H7 (cell line): ENCODE results near the gene KCNJ18. TPM values are rescaled to one million over a fixed set of nuclear protein-coding genes. Genes with fewer than 3 reads are reported as not detected.
"Not testable (repeated sequence)": the region's sequence is repeated elsewhere in the genome, so short reads cannot be mapped to it uniquely, and the experiment has no call there.

Experiments
- DNase-seq: peaks from one replicate; pipeline ENCODE4 v3.0.0; 2012
- H3K27me3 ChIP-seq: 2 replicates; pipeline ENCODE4 v1.6.0; 2011; ENCODE audit warnings: mild to moderate bottlenecking, low read length; ENCODE audit not compliant: control insufficient read depth, insufficient read depth
- H3K36me3 ChIP-seq: replicated peaks from 2 replicates; pipeline ENCODE4 v1.5.1; 2011; ENCODE audit warnings: low read length; ENCODE audit not compliant: control insufficient read depth, insufficient read depth
- H3K4me3 ChIP-seq: 2 replicates; pipeline ENCODE4 v1.5.1; 2011; ENCODE audit warnings: low read depth, mild to moderate bottlenecking, control low read depth, low read length, moderate library complexity; ENCODE audit not compliant: insufficient read depth
- total RNA-seq: library from RNA; depleted of rRNA; stranded (reverse); fragments of >200 nt; shearing (Covaris generic); gene quantifications from 2 replicates; pipeline ENCODE4 v1.2.3, GENCODE V29; 2014

KCNJ18 gene
- total RNA-seq, 1 experiment from 2014 or later, result not detected

- DNase-seq, H3K27me3 ChIP-seq: not testable (repeated sequence)
These were observed 8.8 kb downstream of the KCNJ18 start for GRCh38 chr17:21701090-21701489.

GRCh38 chr17:21702029-21702428 lies 9.7 kb downstream of the KCNJ18 start:
- DNase-seq, H3K36me3 ChIP-seq, H3K4me3 ChIP-seq, H3K27me3 ChIP-seq: not testable (repeated sequence)

More at GRCh38 chr17:21701090-21701489, 8.8 kb downstream of the KCNJ18 start:
- H3K4me3 ChIP-seq, H3K36me3 ChIP-seq: not testable (repeated sequence)

GRCh38 chr17:21702521-21702920 lies 10.2 kb downstream of the KCNJ18 start:
- not testable (repeated sequence) for DNase-seq, H3K27me3 ChIP-seq, H3K4me3 ChIP-seq, H3K36me3 ChIP-seq

- not testable (repeated sequence) for DNase-seq, H3K27me3 ChIP-seq, H3K4me3 ChIP-seq, H3K36me3 ChIP-seq
These were observed 10.8 kb downstream of the KCNJ18 start for GRCh38 chr17:21702940-21703640.

- DNase-seq, result not testable (repeated sequence)
These were observed 11.9 kb downstream of the KCNJ18 start for GRCh38 chr17:21703891-21704872.

GRCh38 chr17:21705021-21705601 lies 12.8 kb downstream of the KCNJ18 start:
- H3K4me3 ChIP-seq, result no peak overlapping the region
- H3K36me3 ChIP-seq, result no peaks in the 10 kb centered on the region
- no peaks in the 10 kb centered on the region for H3K27me3 ChIP-seq
- DNase-seq, result no peak

More at GRCh38 chr17:21703891-21704872, 11.9 kb downstream of the KCNJ18 start:
- not testable (repeated sequence) for H3K27me3 ChIP-seq, H3K36me3 ChIP-seq, H3K4me3 ChIP-seq

- not testable (repeated sequence) for H3K36me3 ChIP-seq, H3K27me3 ChIP-seq, DNase-seq, H3K4me3 ChIP-seq
These were observed 13.4 kb downstream of the KCNJ18 start for GRCh38 chr17:21705746-21706145.

- H3K4me3 ChIP-seq, H3K36me3 ChIP-seq, DNase-seq, H3K27me3 ChIP-seq: not testable (repeated sequence)
These were observed 14.2 kb downstream of the KCNJ18 start for GRCh38 chr17:21706546-21706945.

- not testable (repeated sequence) for DNase-seq, H3K27me3 ChIP-seq, H3K4me3 ChIP-seq, H3K36me3 ChIP-seq
These were observed 14.8 kb downstream of the KCNJ18 start for GRCh38 chr17:21707131-21707530.

GRCh38 chr17:21707711-21708611 lies 15.6 kb downstream of the KCNJ18 start:
- not testable (repeated sequence) for DNase-seq, H3K4me3 ChIP-seq, H3K36me3 ChIP-seq, H3K27me3 ChIP-seq

- not testable (repeated sequence) for H3K27me3 ChIP-seq, H3K4me3 ChIP-seq, H3K36me3 ChIP-seq, DNase-seq
These were observed 16.6 kb downstream of the KCNJ18 start for GRCh38 chr17:21708612-21709535.

- DNase-seq, H3K27me3 ChIP-seq, H3K4me3 ChIP-seq, H3K36me3 ChIP-seq: not testable (repeated sequence)
These were observed 17.7 kb downstream of the KCNJ18 start for GRCh38 chr17:21709994-21710393.

- not testable (repeated sequence) for H3K4me3 ChIP-seq, DNase-seq, H3K36me3 ChIP-seq, H3K27me3 ChIP-seq
These were observed 18.2 kb downstream of the KCNJ18 start for GRCh38 chr17:21710486-21710885.
